Neuronal stem cell (in vitro differentiated cells): ENCODE data around the gene TSSC4.

Source experiments
- DNase-seq: peaks from one replicate; pipeline ENCODE4 v3.0.0-alpha.2; 2013; ENCODE audit warnings: low spot score
- H2AFZ ChIP-seq: one replicate; pipeline ENCODE4 v1.6.1; 2013; ENCODE audit warnings: mild to moderate bottlenecking, low read length, inconsistent platforms
- H2AK5ac ChIP-seq: 2 replicates; pipeline ENCODE4 v1.6.1; 2013; ENCODE audit warnings: low read depth, mild to moderate bottlenecking, inconsistent platforms, low read length, moderate library complexity, mixed read lengths
- H2BK120ac ChIP-seq: 2 replicates; pipeline ENCODE4 v1.6.1; 2013; ENCODE audit warnings: low read depth, mild to moderate bottlenecking, inconsistent platforms, low read length, moderate library complexity, mixed read lengths
- H2BK12ac ChIP-seq: one replicate; pipeline ENCODE4 v1.6.1; 2013; ENCODE audit warnings: low read length, inconsistent platforms
- H2BK15ac ChIP-seq: 2 replicates; pipeline ENCODE4 v1.6.1; 2013; ENCODE audit warnings: mild to moderate bottlenecking, low read length, inconsistent platforms, mixed read lengths
- H2BK5ac ChIP-seq: one replicate; pipeline ENCODE4 v1.6.1; 2013; ENCODE audit warnings: inconsistent platforms, mild to moderate bottlenecking, low read length, moderate library complexity
- H3K14ac ChIP-seq: one replicate; pipeline ENCODE4 v1.6.1; 2013; ENCODE audit warnings: low read length, inconsistent platforms
- H3K18ac ChIP-seq: 2 replicates; pipeline ENCODE4 v1.6.1; 2013; ENCODE audit warnings: low read length, inconsistent platforms
- H3K23ac ChIP-seq: 2 replicates; pipeline ENCODE4 v1.6.1; 2013; ENCODE audit warnings: low read depth, mild to moderate bottlenecking, mixed read lengths, low read length, inconsistent platforms; ENCODE audit not compliant: poor library complexity
- H3K27ac ChIP-seq: replicated peaks from 3 replicates; pipeline ENCODE4 v1.5.1; 2013; ENCODE audit warnings: low read length, inconsistent platforms
- H3K27me3 ChIP-seq, 3 experiments: 2 replicates each; pipeline ENCODE4 v1.6.1; 2013; ENCODE audit warnings: low read length in 3 of 3, mild to moderate bottlenecking in 2 of 3, inconsistent platforms in 1 of 3, low read depth in 1 of 3, mixed read lengths in 1 of 3, moderate library complexity in 1 of 3; ENCODE audit not compliant: control insufficient read depth in 3 of 3, insufficient read depth in 3 of 3
- H3K36me3 ChIP-seq, 2 donors: replicated peaks in 1 of 2; 2 replicates each; pipeline ENCODE4 v1.6.1; 2013; ENCODE audit warnings: low read length in 2 of 2; ENCODE audit not compliant: control insufficient read depth in 2 of 2, insufficient read depth in 2 of 2
- H3K4ac ChIP-seq: 2 replicates; pipeline ENCODE4 v1.6.1; 2013; ENCODE audit warnings: inconsistent platforms, mild to moderate bottlenecking, low read length, moderate library complexity
- H3K4me1 ChIP-seq, 2 donors: 1 replicate in 1 of 2; 2 replicates in 1 of 2; pipeline ENCODE4 v1.6.1; 2013; ENCODE audit warnings: low read length in 2 of 2, low read depth in 1 of 2; ENCODE audit not compliant: control insufficient read depth in 2 of 2, insufficient read depth in 1 of 2
- H3K4me2 ChIP-seq: one replicate; pipeline ENCODE4 v1.6.1; 2013; ENCODE audit warnings: mild to moderate bottlenecking, low read length, inconsistent platforms; ENCODE audit not compliant: insufficient read depth, poor library complexity, severe bottlenecking
- H3K4me3 ChIP-seq, 2 donors: 2 replicates each; pipeline ENCODE4 v1.5.1; 2013; ENCODE audit warnings: low read length in 2 of 2, mild to moderate bottlenecking in 2 of 2, inconsistent platforms in 1 of 2, moderate library complexity in 1 of 2
- H3K79me1 ChIP-seq: one replicate; pipeline ENCODE4 v1.6.1; 2013; ENCODE audit warnings: low read depth, mild to moderate bottlenecking, inconsistent platforms, low read length, moderate library complexity
- H3K9ac ChIP-seq: one replicate; pipeline ENCODE4 v1.6.1; 2013; ENCODE audit warnings: mild to moderate bottlenecking, low read depth, low read length, inconsistent platforms; ENCODE audit not compliant: poor library complexity
- H3K9me3 ChIP-seq, 2 donors: replicated peaks in 1 of 2; 2 replicates each; pipeline versions ENCODE3 to v1.6.1; 2013; ENCODE audit warnings: low read length in 2 of 2, mild to moderate bottlenecking in 2 of 2, inconsistent platforms in 1 of 2, low read depth in 1 of 2, mixed read lengths in 1 of 2, moderate library complexity in 1 of 2; ENCODE audit not compliant: control insufficient read depth in 2 of 2, insufficient read depth in 1 of 2
- H4K8ac ChIP-seq: one replicate; pipeline ENCODE4 v1.6.1; 2013; ENCODE audit warnings: low read depth, mild to moderate bottlenecking, inconsistent platforms, low read length, moderate library complexity
- H4K91ac ChIP-seq: one replicate; pipeline ENCODE4 v1.6.1; 2013; ENCODE audit warnings: low read length, low read depth, mild to moderate bottlenecking, inconsistent platforms; ENCODE audit not compliant: poor library complexity
- WGBS, 2 donors: extraction: QIAGEN DNeasy Blood & Tissue Kit; methylation state at CpG; one replicate each; pipeline ENCODE4 v1.1.7; 2013; ENCODE audit warnings: missing lambda C conversion rate in 2 of 2, mixed read lengths in 1 of 2; ENCODE audit not compliant: insufficient read length in 2 of 2, insufficient replicate concordance in 1 of 2; ENCODE audit errors: extremely low coverage in 2 of 2; 5-methylcytosine and 5-hydroxymethylcytosine counted together

TSSC4 gene

GRCh38 chr11:2426826-2427521, 26.4 kb downstream of the TSSC4 start:
- Histone ChIP-seq H2BK12ac (peak overlapping the region; percentile 4), H3K27ac (no peak overlapping the region), H2AK5ac (peak overlapping the region; percentile 63), H3K9me3 (peaks cover 0 to 7% of the 10 kb centered on the region in 2 donors), H2BK120ac (no peak overlapping the region), H2AFZ (no peak overlapping the region), H3K4me2 (no peak overlapping the region), H3K4ac (no peak overlapping the region), H2BK5ac (no peak overlapping the region), H3K9ac (no peak overlapping the region), H4K91ac (peak overlapping the region; percentile 87), H3K14ac (peak overlapping the region; percentile 47), H3K36me3 (no peaks in the 10 kb centered on the region), H2BK15ac (peak overlapping the region; percentile 83), H3K27me3 (peaks cover 0 to 4% (median 0%) of the 10 kb centered on the region in 3 experiments), H3K18ac (peak overlapping the region; percentile 33), H3K79me1 (no peaks in the 10 kb centered on the region), H4K8ac (no peak overlapping the region), H3K23ac (no peak overlapping the region), H3K4me1 (no peaks in the 10 kb centered on the region), H3K4me3 (no peak overlapping the region)
- WGBS, 2 donors: no CpG with 5 or more reads among the region's 14 CpGs
- DNase-seq: no peak

- Histone ChIP-seq H3K23ac (no peak overlapping the region), H3K14ac (peak overlapping the region; percentile 47)
Observed at GRCh38 chr11:2427721-2428321, 27.3 kb downstream of the TSSC4 start.

GRCh38 chr11:2428322-2428795, 27.8 kb downstream of the TSSC4 start:
- peak overlapping the region; percentile 17 for H3K14ac ChIP-seq
- H2BK120ac ChIP-seq: no peak overlapping the region
- H3K4ac ChIP-seq: no peak overlapping the region
- H3K18ac ChIP-seq: peak overlapping the region; percentile 36
- peaks cover 0 to 4% (median 0%) of the 10 kb centered on the region in 3 experiments for H3K27me3 ChIP-seq
- no peak overlapping the region for H3K4me2 ChIP-seq
- H3K79me1 ChIP-seq: no peaks in the 10 kb centered on the region
- H4K91ac ChIP-seq: peak overlapping the region; percentile 6
- no peak overlapping the region for H3K9ac ChIP-seq
- 100% methylated on average over 1 to 3 of the region's 8 CpGs for WGBS, 2 donors
- H4K8ac ChIP-seq: no peak overlapping the region
- DNase-seq: peak; percentile 67
- no peak overlapping the region for H3K23ac ChIP-seq
- H3K36me3 ChIP-seq: no peaks in the 10 kb centered on the region
- H3K9me3 ChIP-seq: peaks cover 0 to 7% of the 10 kb centered on the region in 2 donors
- H3K4me1 ChIP-seq: no peaks in the 10 kb centered on the region
- H2BK12ac ChIP-seq: no peak overlapping the region
- no peak overlapping the region for H2BK15ac ChIP-seq
- H2AK5ac ChIP-seq: peak overlapping the region; percentile 68
- peak overlapping the region in 1 of 2 donors; percentile 59 for H3K4me3 ChIP-seq
- no peak overlapping the region for H2AFZ ChIP-seq
- no peak overlapping the region for H3K27ac ChIP-seq
- H2BK5ac ChIP-seq: no peak overlapping the region

More at GRCh38 chr11:2427721-2428321, 27.3 kb downstream of the TSSC4 start:
- H2BK5ac ChIP-seq: no peak overlapping the region
- peak overlapping the region; percentile 36 for H3K18ac ChIP-seq
- peaks cover 0 to 4% (median 0%) of the 10 kb centered on the region in 3 experiments for H3K27me3 ChIP-seq
- no peak overlapping the region for H3K27ac ChIP-seq
- H3K36me3 ChIP-seq: no peaks in the 10 kb centered on the region
- H3K4me1 ChIP-seq: no peaks in the 10 kb centered on the region
- no peak overlapping the region for H2BK120ac ChIP-seq
- no peak overlapping the region for H4K91ac ChIP-seq
- peaks cover 0 to 7% of the 10 kb centered on the region in 2 donors for H3K9me3 ChIP-seq
- H3K4me3 ChIP-seq: no peak overlapping the region
- no peak overlapping the region for H4K8ac ChIP-seq
- H3K79me1 ChIP-seq: no peaks in the 10 kb centered on the region
- peak overlapping the region; percentile 54 for H3K9ac ChIP-seq
- H3K4ac ChIP-seq: no peak overlapping the region
- no peak overlapping the region for H2AFZ ChIP-seq
- WGBS, 2 donors: no CpG with 5 or more reads among the region's 12 CpGs
- no peak for DNase-seq
- H2BK15ac ChIP-seq: peak overlapping the region; percentile 82
- H2BK12ac ChIP-seq: peak overlapping the region; percentile 67
- H3K4me2 ChIP-seq: no peak overlapping the region
- H2AK5ac ChIP-seq: peak overlapping the region; percentile 68

GRCh38 chr11:2431395-2431794, 30.8 kb downstream of the TSSC4 start:
- H3K9me3 ChIP-seq: peaks cover 0 to 17% of the 10 kb centered on the region in 2 donors
- H3K18ac ChIP-seq: no peak overlapping the region
- no peak overlapping the region for H2BK5ac ChIP-seq
- no peak overlapping the region for H3K4ac ChIP-seq
- peak overlapping the region; percentile 54 for H2BK120ac ChIP-seq
- no peak overlapping the region for H2BK12ac ChIP-seq
- peaks cover 0 to 15% (median 0%) of the 10 kb centered on the region in 3 experiments for H3K27me3 ChIP-seq
- peak overlapping the region; percentile 44 for H3K14ac ChIP-seq
- H3K36me3 ChIP-seq: peaks cover 0 to 2% of the 10 kb centered on the region in 2 donors
- no peak overlapping the region for H3K9ac ChIP-seq
- no CpG with 5 or more reads among the region's 1 CpG for WGBS, 2 donors
- H3K27ac ChIP-seq: no peak overlapping the region
- H3K4me1 ChIP-seq: peaks cover 0 to 2% of the 10 kb centered on the region in 2 donors
- no peak overlapping the region for H3K4me2 ChIP-seq
- no peaks in the 10 kb centered on the region for H3K79me1 ChIP-seq
- DNase-seq: no peak
- no peak overlapping the region for H2BK15ac ChIP-seq
- H4K8ac ChIP-seq: no peak overlapping the region
- no peak overlapping the region for H2AFZ ChIP-seq
- no peak overlapping the region for H3K4me3 ChIP-seq
- no peak overlapping the region for H4K91ac ChIP-seq
- H3K23ac ChIP-seq: no peak overlapping the region
- peak overlapping the region; percentile 93 for H2AK5ac ChIP-seq
